ENCODE results near the gene SLC22A23.

SLC22A23 gene

GRCh38 chr6:3289664-3290055 lies 167.2 kb downstream of the SLC22A23 start:
- no peaks in the 10 kb centered on the region for H3K4me1 ChIP-seq (ENCODE audit: control insufficient read depth, insufficient read depth, low read length)
- H3K9me3 ChIP-seq (ENCODE audit: control insufficient read depth, insufficient read depth, low read depth, low read length) = no peaks in the 10 kb centered on the region
- no peak overlapping the region for H3K4me3 ChIP-seq (ENCODE audit: low read depth, low read length)
- CTCF ChIA-PET = interaction anchor here (0.6 kb wide), 1 partner anchor 203 kb away, joined by 3 read pairs; no protein-coding TSS in a partner anchor
- H3K27ac ChIP-seq (ENCODE audit: extremely low read depth, low read depth, low read length) = no peak overlapping the region
- POLR2A ChIA-PET = no interaction called here
- TF ChIP-seq ZNF571 (tag by site-specific recombination; IDR thresholded peaks at IDR 0.05) (no peak), ZNF26 (tag by site-specific recombination; IDR thresholded peaks at IDR 0.05) (no peak), ZNF146 (tag by site-specific recombination; IDR thresholded peaks at IDR 0.05) (no peak), ZNF433 (tag by site-specific recombination; IDR thresholded peaks at IDR 0.05; ENCODE audit: low read depth) (no peak), BCL11B (tag by site-specific recombination; IDR thresholded peaks at IDR 0.05; ENCODE audit: low read depth) (no peak), SETDB1 (IDR thresholded peaks at IDR 0.05; ENCODE audit: insufficient read length, low read length) (no peak), PRDM10 (tag by site-specific recombination; IDR thresholded peaks at IDR 0.05) (no peak), ZIC2 (tag by site-specific recombination; IDR thresholded peaks at IDR 0.05) (no peak)
- peaks cover 5 to 34% of the 10 kb centered on the region in 2 experiments; a peak in 2 of 3 replicates for H3K36me3 ChIP-seq (ENCODE audit: control insufficient read depth in 2 of 2, insufficient read depth in 1 of 2, low read length in 2 of 2)

- ChIA-PET POLR2A (no interaction called here), CTCF (interaction anchor here (0.6 to 1.4 kb wide), 6 partner anchors 94 to 202 kb away, joined by 3 read pairs; no protein-coding TSS in a partner anchor)
- TF ChIP-seq ZNF426 (tag by site-specific recombination; IDR thresholded peaks at IDR 0.05) (no peak), REST (tag by site-specific recombination; IDR thresholded peaks at IDR 0.05) (no peak), HOXA7 (CRISPR knock-in tag; IDR thresholded peaks at IDR 0.05; ENCODE audit: borderline replicate concordance) (no peak)
- H3K4me1 ChIP-seq (ENCODE audit: control insufficient read depth, insufficient read depth, low read length) = no peaks in the 10 kb centered on the region
- H3K9me3 ChIP-seq (ENCODE audit: control insufficient read depth, insufficient read depth, low read depth, low read length) = no peaks in the 10 kb centered on the region
- H3K4me3 ChIP-seq (ENCODE audit: low read depth, low read length) = no peak overlapping the region
- H3K36me3 ChIP-seq (ENCODE audit: control insufficient read depth in 2 of 2, insufficient read depth in 1 of 2, low read length in 2 of 2) = peaks cover 5 to 39% of the 10 kb centered on the region in 2 experiments; a peak in 2 of 3 replicates
- no peak overlapping the region for H3K27ac ChIP-seq (ENCODE audit: extremely low read depth, low read depth, low read length)
These were observed 167.9 kb downstream of the SLC22A23 start for GRCh38 chr6:3288711-3289663.
